Nephron progenitor cell (in vitro differentiated cells): Measurements from ENCODE around the gene TMPRSS13.

Source experiments
- DNase-seq: peaks from one replicate; pipeline ENCODE4 v3.0.0; 2021
- H3K27ac Mint-ChIP-seq: 2 replicates; pipeline ENCODE4 v1.8.0; 2021; ENCODE audit warnings: mild to moderate bottlenecking, moderate library complexity, mixed read lengths
- H3K27me3 Mint-ChIP-seq: 2 replicates; pipeline ENCODE4 v1.8.0; 2021; ENCODE audit warnings: mild to moderate bottlenecking, low read depth, mixed read lengths; ENCODE audit not compliant: poor library complexity
- H3K36me3 Mint-ChIP-seq: 2 replicates; pipeline ENCODE4 v1.8.0; 2021; ENCODE audit warnings: low read depth, mixed read lengths
- H3K4me1 Mint-ChIP-seq: 2 replicates; pipeline ENCODE4 v1.8.0; 2021; ENCODE audit warnings: mixed read lengths
- H3K4me3 Mint-ChIP-seq: 2 replicates; pipeline ENCODE4 v1.8.0; 2021; ENCODE audit warnings: mild to moderate bottlenecking, moderate library complexity, mixed read lengths
- H3K9me3 Mint-ChIP-seq: 2 replicates; pipeline ENCODE4 v1.8.0; 2021; ENCODE audit warnings: mild to moderate bottlenecking, moderate library complexity, mixed read lengths
- TF ChIP-seq, protein P1 (sequence below): fragments of 200-600 bp; sonication (generic); IDR thresholded peaks from 2 replicates; pipeline ENCODE4 v1.5.0; 2021; ENCODE audit warnings: antibody characterized with exemption

The TMPRSS13 gene

GRCh38 chr11:117914398-117914761, 14.8 kb downstream of the TMPRSS13 start:
- no peak overlapping the region for H3K27ac Mint-ChIP-seq
- H3K27me3 Mint-ChIP-seq: peaks cover 35% of the 10 kb centered on the region
- no peaks in the 10 kb centered on the region for H3K9me3 Mint-ChIP-seq
- H3K4me1 Mint-ChIP-seq: peaks cover 26% of the 10 kb centered on the region
- DNase-seq: no peak
- H3K36me3 Mint-ChIP-seq: no peaks in the 10 kb centered on the region
- TF ChIP-seq, protein P1, sequence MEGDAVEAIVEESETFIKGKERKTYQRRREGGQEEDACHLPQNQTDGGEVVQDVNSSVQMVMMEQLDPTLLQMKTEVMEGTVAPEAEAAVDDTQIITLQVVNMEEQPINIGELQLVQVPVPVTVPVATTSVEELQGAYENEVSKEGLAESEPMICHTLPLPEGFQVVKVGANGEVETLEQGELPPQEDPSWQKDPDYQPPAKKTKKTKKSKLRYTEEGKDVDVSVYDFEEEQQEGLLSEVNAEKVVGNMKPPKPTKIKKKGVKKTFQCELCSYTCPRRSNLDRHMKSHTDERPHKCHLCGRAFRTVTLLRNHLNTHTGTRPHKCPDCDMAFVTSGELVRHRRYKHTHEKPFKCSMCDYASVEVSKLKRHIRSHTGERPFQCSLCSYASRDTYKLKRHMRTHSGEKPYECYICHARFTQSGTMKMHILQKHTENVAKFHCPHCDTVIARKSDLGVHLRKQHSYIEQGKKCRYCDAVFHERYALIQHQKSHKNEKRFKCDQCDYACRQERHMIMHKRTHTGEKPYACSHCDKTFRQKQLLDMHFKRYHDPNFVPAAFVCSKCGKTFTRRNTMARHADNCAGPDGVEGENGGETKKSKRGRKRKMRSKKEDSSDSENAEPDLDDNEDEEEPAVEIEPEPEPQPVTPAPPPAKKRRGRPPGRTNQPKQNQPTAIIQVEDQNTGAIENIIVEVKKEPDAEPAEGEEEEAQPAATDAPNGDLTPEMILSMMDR: no peak
- no peak overlapping the region for H3K4me3 Mint-ChIP-seq

GRCh38 chr11:117913736-117914397, 15.3 kb downstream of the TMPRSS13 start:
- Mint-ChIP-seq H3K27me3 (peaks cover 32% of the 10 kb centered on the region), H3K4me1 (peaks cover 29% of the 10 kb centered on the region), H3K9me3 (no peaks in the 10 kb centered on the region), H3K4me3 (no peak overlapping the region), H3K27ac (no peak overlapping the region), H3K36me3 (no peaks in the 10 kb centered on the region)
- DNase-seq: no peak
- TF ChIP-seq, protein P1: no peak

GRCh38 chr11:117912497-117912896, 16.7 kb downstream of the TMPRSS13 start:
- H3K9me3 Mint-ChIP-seq: no peaks in the 10 kb centered on the region
- no peaks in the 10 kb centered on the region for H3K36me3 Mint-ChIP-seq
- H3K4me1 Mint-ChIP-seq: peaks cover 40% of the 10 kb centered on the region
- DNase-seq: no peak
- no peak overlapping the region for H3K27ac Mint-ChIP-seq
- no peak overlapping the region for H3K4me3 Mint-ChIP-seq
- TF ChIP-seq, protein P1: no peak
- H3K27me3 Mint-ChIP-seq: peaks cover 29% of the 10 kb centered on the region

DNA sequence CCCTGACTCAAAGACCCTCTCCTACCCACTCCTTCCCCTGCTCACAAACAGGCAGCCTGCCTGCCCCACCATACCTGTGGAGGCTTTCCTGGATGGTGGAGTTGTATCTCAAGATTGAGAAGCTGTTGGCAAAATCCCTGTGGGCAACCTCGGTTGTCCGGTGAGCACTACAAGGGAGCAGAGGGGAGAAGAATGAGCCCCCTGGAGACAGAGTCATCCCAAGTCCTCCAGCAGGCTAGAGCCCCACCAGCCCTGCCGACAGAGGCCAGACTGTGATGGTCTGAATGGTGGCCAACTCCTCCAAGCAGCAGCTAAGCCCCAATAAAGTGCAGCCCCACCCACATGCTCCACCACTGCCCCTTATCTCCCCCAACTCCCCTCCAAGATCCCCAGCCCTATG, 17.5 kb downstream of the TMPRSS13 start:
- no peak overlapping the region for H3K27ac Mint-ChIP-seq
- no peak overlapping the region for H3K4me3 Mint-ChIP-seq
- no peaks in the 10 kb centered on the region for H3K36me3 Mint-ChIP-seq
- peaks cover 29% of the 10 kb centered on the region for H3K27me3 Mint-ChIP-seq
- TF ChIP-seq, protein P1: no peak
- no peak for DNase-seq
- no peaks in the 10 kb centered on the region for H3K9me3 Mint-ChIP-seq
- H3K4me1 Mint-ChIP-seq: peaks cover 45% of the 10 kb centered on the region

DNA sequence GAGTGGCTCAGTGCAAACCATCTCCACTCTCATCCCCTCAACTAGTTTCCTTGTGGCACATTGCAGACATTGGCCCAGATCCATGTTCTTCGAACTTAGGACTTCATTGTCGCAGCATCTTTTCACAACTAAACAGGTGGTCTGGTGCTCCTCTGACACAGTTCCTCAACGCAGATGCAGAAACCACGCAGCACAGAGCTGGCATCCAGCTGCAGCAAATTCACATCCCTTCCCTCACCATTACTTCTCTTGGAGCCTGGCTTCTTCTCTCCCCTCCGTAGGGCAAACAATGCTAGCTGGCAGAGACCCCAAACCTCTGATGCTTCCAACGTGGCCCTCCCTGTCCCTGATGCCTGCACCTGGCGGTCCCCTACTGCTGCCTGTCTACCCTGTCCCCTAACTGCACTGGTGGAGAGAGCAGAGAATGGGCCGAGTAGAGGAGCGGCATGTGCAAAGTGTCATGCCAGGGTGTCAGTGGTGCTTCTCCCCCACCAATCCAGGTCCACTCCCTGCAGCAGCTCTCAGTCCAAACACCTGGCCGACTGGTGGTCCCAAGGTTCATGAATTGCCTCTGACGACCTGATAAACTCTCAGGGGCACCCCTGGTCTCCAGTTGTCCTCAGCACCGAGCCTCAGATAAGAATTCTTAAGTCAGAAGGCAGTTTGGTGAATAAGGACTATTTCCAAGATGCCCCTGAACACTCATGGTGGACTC, 18.1 kb downstream of the TMPRSS13 start:
- no peak for DNase-seq
- H3K4me3 Mint-ChIP-seq: no peak overlapping the region
- no peaks in the 10 kb centered on the region for H3K36me3 Mint-ChIP-seq
- peaks cover 29% of the 10 kb centered on the region for H3K27me3 Mint-ChIP-seq
- H3K27ac Mint-ChIP-seq: no peak overlapping the region
- no peaks in the 10 kb centered on the region for H3K9me3 Mint-ChIP-seq
- H3K4me1 Mint-ChIP-seq: peaks cover 43% of the 10 kb centered on the region
- TF ChIP-seq, protein P1: no peak

DNA sequence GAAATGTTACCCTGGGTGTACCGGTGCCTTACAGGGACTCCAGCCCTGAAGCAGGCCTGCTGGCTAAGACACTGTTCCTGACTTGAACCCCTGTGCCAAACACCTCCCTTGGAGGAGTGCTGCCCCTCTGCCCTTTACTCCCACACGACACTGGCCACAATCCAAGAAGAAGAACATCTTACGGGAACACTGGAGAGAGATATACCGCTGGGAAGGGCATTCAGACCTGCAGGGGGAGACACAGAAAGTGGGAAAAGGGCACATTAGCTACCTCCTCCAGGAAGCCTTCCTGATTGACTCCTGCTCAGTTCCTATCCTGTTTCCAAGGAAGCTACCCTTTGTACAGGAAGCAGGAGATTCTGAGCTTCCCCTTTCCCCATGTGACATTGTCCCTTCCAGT, 18.7 kb downstream of the TMPRSS13 start:
- Mint-ChIP-seq H3K4me3 (no peak overlapping the region), H3K36me3 (no peaks in the 10 kb centered on the region), H3K9me3 (no peaks in the 10 kb centered on the region), H3K27me3 (peaks cover 29% of the 10 kb centered on the region), H3K27ac (no peak overlapping the region), H3K4me1 (peaks cover 41% of the 10 kb centered on the region)
- TF ChIP-seq, protein P1: no peak
- no peak for DNase-seq
